Smooth muscle cell (in vitro differentiated cells): ENCODE data around the gene CEP192. TPM values are rescaled to one million over a fixed set of nuclear protein-coding genes. Genes with fewer than 3 reads are reported as not detected.

Source experiments
- DNase-seq: peaks from one replicate; lab custom pipeline; 2025; ENCODE audit not compliant: unreplicated experiment; lab: John Stamatoyannopoulos, UW
- H2AFZ ChIP-seq: fragments of 200-600 bp; sonication (generic); 2 replicates; pipeline ENCODE4 v1.6.0; 2016; ENCODE audit warnings: antibody characterized with exemption, low read depth, mild to moderate bottlenecking
- H3F3A ChIP-seq: fragments of 200-600 bp; sonication (generic); 2 replicates; pipeline ENCODE4 v1.6.0; 2017; ENCODE audit warnings: antibody characterized with exemption, low read depth
- H3K27ac ChIP-seq: fragments of 200-600 bp; sonication (generic); 2 replicates; pipeline ENCODE4 v1.5.1; 2016; ENCODE audit warnings: low read depth, mild to moderate bottlenecking
- H3K27me3 ChIP-seq: fragments of 200-600 bp; sonication (generic); 2 replicates; pipeline ENCODE4 v1.6.1; 2016; ENCODE audit warnings: low read depth, mild to moderate bottlenecking
- H3K36me3 ChIP-seq: fragments of 200-600 bp; sonication (generic); 2 replicates; pipeline ENCODE4 v1.5.1; 2016; ENCODE audit warnings: low read depth
- H3K4me1 ChIP-seq: fragments of 200-600 bp; sonication (generic); 2 replicates; pipeline ENCODE4 v1.5.1; 2016; ENCODE audit warnings: low read depth
- H3K4me2 ChIP-seq: fragments of 200-600 bp; sonication (generic); 2 replicates; pipeline ENCODE4 v1.6.0; 2016; ENCODE audit warnings: mild to moderate bottlenecking
- H3K4me3 ChIP-seq: fragments of 200-600 bp; sonication (generic); 2 replicates; pipeline ENCODE4 v1.5.1; 2016; ENCODE audit warnings: mild to moderate bottlenecking
- H3K79me2 ChIP-seq: fragments of 200-600 bp; sonication (generic); 2 replicates; pipeline ENCODE4 v1.6.0; 2016; ENCODE audit warnings: low read depth, mild to moderate bottlenecking
- H3K9ac ChIP-seq: fragments of 200-600 bp; sonication (generic); 2 replicates; pipeline ENCODE4 v1.6.0; 2016; ENCODE audit warnings: low read depth
- H3K9me3 ChIP-seq: fragments of 200-600 bp; sonication (generic); replicated peaks from 2 replicates; pipeline ENCODE4 v1.5.1; 2016; ENCODE audit warnings: low read depth
- H4K20me1 ChIP-seq: fragments of 200-600 bp; sonication (generic); 2 replicates; pipeline ENCODE4 v1.6.0; 2016; ENCODE audit warnings: low read depth
- CTCF ChIP-seq: fragments of 200-600 bp; sonication (generic); IDR thresholded peaks from 2 replicates; pipeline ENCODE4 v1.5.1; 2017; ENCODE audit warnings: borderline replicate concordance, mild to moderate bottlenecking, antibody characterized with exemption; ENCODE audit not compliant: insufficient read depth, poor library complexity, severe bottlenecking
- WGBS: methylation state at CpG from one replicate; pipeline ENCODE4 v1.1.7; 2016; ENCODE audit warnings: low lambda C conversion rate; 5-methylcytosine and 5-hydroxymethylcytosine counted together
- polyA plus RNA-seq: library from polyadenylated mRNA; unstranded; fragments of >200 nt; fragmentation: Nextera tagmentation; extraction: Ambion mirVana; gene quantifications from 2 replicates; pipeline ENCODE4 v1.2.1, GENCODE V29; 2016
- total RNA-seq: library from RNA; depleted of rRNA; stranded (reverse); fragments of >200 nt; gene quantifications from 2 replicates; pipeline ENCODE4 v1.2.3, GENCODE V29; 2014

The CEP192 gene
- total and polyA plus RNA-seq, 2 experiments from 2014 or later: 4.1 to 22.2 TPM

- Histone ChIP-seq H3K9me3 (no peaks in the 10 kb centered on the region), H3F3A (peaks cover 2% of the 10 kb centered on the region), H3K4me2 (no peak overlapping the region), H3K79me2 (peaks cover 12% of the 10 kb centered on the region), H3K27ac (no peak overlapping the region), H3K9ac (no peak overlapping the region), H2AFZ (no peak overlapping the region), H3K27me3 (no peaks in the 10 kb centered on the region), H3K4me1 (no peaks in the 10 kb centered on the region), H4K20me1 (no peaks in the 10 kb centered on the region), H3K4me3 (no peak overlapping the region), H3K36me3 (peaks cover 4% of the 10 kb centered on the region)
- no peak for DNase-seq
- TF ChIP-seq CTCF: no peak
- 98% methylated on average over 2 of the region's 2 CpGs for WGBS
These were observed 34.1 kb downstream of the CEP192 start for GRCh38 chr18:13025233-13025632.

GRCh38 chr18:13026583-13027270, 35.6 kb downstream of the CEP192 start:
- Histone ChIP-seq H3K27me3 (no peaks in the 10 kb centered on the region), H4K20me1 (no peaks in the 10 kb centered on the region), H3K36me3 (peaks cover 8% of the 10 kb centered on the region), H3K4me1 (no peaks in the 10 kb centered on the region), H3F3A (peaks cover 2% of the 10 kb centered on the region), H3K9me3 (no peaks in the 10 kb centered on the region), H3K27ac (peak overlapping the region; percentile 63), H3K79me2 (peaks cover 12% of the 10 kb centered on the region), H3K9ac (no peak overlapping the region), H3K4me3 (no peak overlapping the region), H2AFZ (no peak overlapping the region), H3K4me2 (no peak overlapping the region)
- TF ChIP-seq CTCF: no peak
- no peak for DNase-seq
- 66% methylated on average over 3 of the region's 3 CpGs for WGBS

GRCh38 chr18:13028869-13029268, 37.7 kb downstream of the CEP192 start:
- no peak for DNase-seq
- no peak overlapping the region for H3K4me3 ChIP-seq
- 96% methylated on average over 2 of the region's 2 CpGs for WGBS
- no peaks in the 10 kb centered on the region for H3K27me3 ChIP-seq
- H3F3A ChIP-seq: peaks cover 2% of the 10 kb centered on the region
- H3K79me2 ChIP-seq: peaks cover 4% of the 10 kb centered on the region
- H3K27ac ChIP-seq: no peak overlapping the region
- H3K36me3 ChIP-seq: peaks cover 8% of the 10 kb centered on the region
- no peak overlapping the region for H3K9ac ChIP-seq
- no peak overlapping the region for H3K4me2 ChIP-seq
- no peak overlapping the region for H2AFZ ChIP-seq
- no peaks in the 10 kb centered on the region for H3K4me1 ChIP-seq
- H4K20me1 ChIP-seq: no peaks in the 10 kb centered on the region
- TF ChIP-seq CTCF: no peak
- no peaks in the 10 kb centered on the region for H3K9me3 ChIP-seq

GRCh38 chr18:13032173-13032572, 41.0 kb downstream of the CEP192 start:
- WGBS: 92% methylated on average over 5 of the region's 5 CpGs
- no peak overlapping the region for H3K27ac ChIP-seq
- H3K9me3 ChIP-seq: no peaks in the 10 kb centered on the region
- no peaks in the 10 kb centered on the region for H3K4me1 ChIP-seq
- H3K79me2 ChIP-seq: no peaks in the 10 kb centered on the region
- no peaks in the 10 kb centered on the region for H3K27me3 ChIP-seq
- no peak overlapping the region for H2AFZ ChIP-seq
- H3K36me3 ChIP-seq: peaks cover 8% of the 10 kb centered on the region
- H4K20me1 ChIP-seq: no peaks in the 10 kb centered on the region
- no peak for DNase-seq
- no peak overlapping the region for H3K4me2 ChIP-seq
- no peak overlapping the region for H3K9ac ChIP-seq
- no peak for TF ChIP-seq CTCF
- H3F3A ChIP-seq: no peaks in the 10 kb centered on the region
- H3K4me3 ChIP-seq: no peak overlapping the region
